ENCODE measurements around the gene SRD5A3. TPM values are rescaled to one million over a fixed set of nuclear protein-coding genes. Genes with fewer than 3 reads are reported as not detected.

Gene SRD5A3
- 7.3 and 9.9 TPM in 2 replicates for total RNA-seq (2021)
- Bru-seq, nascent RNA, result percentile 43 among the genes with signal in this experiment
- percentile 44 among the genes with signal in this experiment for BruChase-seq, experiment 1, labeled RNA remaining after a 2-hour chase
- percentile 49 among the genes with signal in this experiment for BruChase-seq, experiment 2, labeled RNA remaining after a 6-hour chase
- long read RNA-seq, full-length matches to known transcripts, result 23 of 31 reads
- long read RNA-seq, partial matches to known transcripts, result 0 of 31 reads
- long read RNA-seq, other reads (novel, unspliced or antisense), result 8 of 31 reads

DNA sequence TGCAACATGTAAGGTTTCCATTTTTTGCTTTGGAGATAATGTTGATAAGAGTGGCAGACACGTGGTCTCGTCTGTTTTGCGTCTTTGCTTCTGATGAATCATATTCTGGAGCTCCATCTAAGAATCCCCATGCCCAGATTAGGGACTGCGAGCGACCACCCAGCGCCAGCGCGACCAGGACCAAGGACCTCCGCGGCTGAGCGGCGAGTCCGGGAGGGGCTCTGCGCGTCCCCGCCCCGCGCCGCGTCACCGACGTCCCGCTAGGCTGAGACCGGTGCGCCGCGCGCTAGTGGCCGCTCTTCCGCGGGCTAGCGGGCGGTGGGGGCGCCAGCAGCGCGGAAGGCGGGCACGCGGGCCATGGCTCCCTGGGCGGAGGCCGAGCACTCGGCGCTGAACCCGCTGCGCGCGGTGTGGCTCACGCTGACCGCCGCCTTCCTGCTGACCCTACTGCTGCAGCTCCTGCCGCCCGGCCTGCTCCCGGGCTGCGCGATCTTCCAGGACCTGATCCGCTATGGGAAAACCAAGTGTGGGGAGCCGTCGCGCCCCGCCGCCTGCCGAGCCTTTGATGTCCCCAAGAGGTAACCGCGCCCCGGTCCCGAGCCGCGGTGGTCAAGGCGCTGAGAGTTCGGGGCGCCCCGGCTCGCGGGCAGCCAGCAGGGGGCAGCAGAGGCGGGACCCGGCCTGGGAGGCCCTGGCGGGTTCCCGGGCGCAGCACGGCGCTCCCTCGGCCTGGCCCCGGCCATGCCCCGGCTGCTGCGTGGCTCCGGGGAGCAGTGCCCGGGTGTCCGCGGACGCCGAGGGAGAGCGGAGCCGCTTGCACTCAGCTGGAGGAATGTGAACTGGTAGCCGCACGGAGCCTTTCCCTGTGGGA, at the start of gene SRD5A3:
SRD5A3 (plus strand) TSS at position 263 of the 871 bp plus-strand sequence; CDS start at position 358, 95 bp downstream.
- DNase-seq, result peak; percentile 52 to 86
- CTCF ChIA-PET, result interaction anchor here (0.5 to 1.5 kb wide), 7 partner anchors 49 to 1618 kb away, joined by 3 to 6 read pairs (median 5); partner anchors contain the start of gene TMEM165
- peak within 1 kb of the TSS; percentile 58 for H3K27ac ChIP-seq

DNA sequence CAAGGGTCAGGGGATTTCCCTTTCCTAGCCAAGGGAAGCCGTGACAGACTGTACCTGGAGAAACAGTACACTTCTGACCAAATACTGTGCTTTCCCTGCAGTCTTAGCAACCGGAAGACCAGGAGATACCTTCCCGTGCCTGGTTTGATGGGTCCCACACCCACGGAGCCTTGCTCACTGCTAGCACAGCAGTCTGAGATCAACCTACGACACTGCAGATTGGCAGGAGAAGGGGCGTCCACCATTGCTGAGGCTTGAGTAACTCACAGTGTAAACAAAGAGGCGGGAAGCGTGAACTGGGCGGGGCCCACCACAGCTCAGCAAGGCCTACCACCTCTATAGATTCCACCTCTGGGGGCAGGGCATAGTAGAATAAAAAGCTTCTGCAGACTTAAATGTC, 48.7 kb upstream of the SRD5A3 start:
- no peaks in the 10 kb centered on the region; the same call in 1 of the 2 replicates for H3K9me3 ChIP-seq (ENCODE audit: insufficient read depth, low read depth)
- no peaks in the 10 kb centered on the region for H3K36me3 ChIP-seq (ENCODE audit: low read depth)
- no peaks in the 10 kb centered on the region for H3K79me2 ChIP-seq (ENCODE audit: low read depth)
- intact Hi-C loops (cut with micrococcal nuclease; ENCODE audit: unreplicated experiment), result no loop called here
- ChIA-PET POLR2A (ENCODE audit: unreplicated experiment) (no interaction called here), CTCF (no interaction called here)
- peak overlapping the region; percentile 38; the same call in 1 of the 2 replicates for H3K4me3 ChIP-seq
- peak overlapping the region; percentile 54 for H3K4me2 ChIP-seq
- DNase-seq, result peak; percentile 70 to 76
- 0 out of 2 replicates have a peak, but pooled peaks cover 4% of the 10 kb centered on the region for H3K4me1 ChIP-seq (replicated peaks; ENCODE audit: insufficient read depth)
- no peaks in the 10 kb centered on the region for H3K9me2 ChIP-seq (ENCODE audit: insufficient read depth)
- BruUV-seq (replicated peaks), result no TSS peak
- H3K27ac ChIP-seq, result no peak overlapping the region
- peak overlapping the region; percentile 79; the same call in 1 of the 2 replicates for H2AFZ ChIP-seq
- H4K20me1 ChIP-seq (ENCODE audit: insufficient read depth), result no peaks in the 10 kb centered on the region
- H3K27me3 ChIP-seq (ENCODE audit: insufficient read depth, low read depth), result no peaks in the 10 kb centered on the region
- no peaks in the 10 kb centered on the region; the same call in 1 of the 2 replicates for H3F3A ChIP-seq (ENCODE audit: insufficient read depth, low read depth)
- no peak for TF ChIP-seq EZH2 (IDR thresholded peaks at IDR 0.05; ENCODE audit: low read depth)
- TF ChIP-seq, protein P1, sequence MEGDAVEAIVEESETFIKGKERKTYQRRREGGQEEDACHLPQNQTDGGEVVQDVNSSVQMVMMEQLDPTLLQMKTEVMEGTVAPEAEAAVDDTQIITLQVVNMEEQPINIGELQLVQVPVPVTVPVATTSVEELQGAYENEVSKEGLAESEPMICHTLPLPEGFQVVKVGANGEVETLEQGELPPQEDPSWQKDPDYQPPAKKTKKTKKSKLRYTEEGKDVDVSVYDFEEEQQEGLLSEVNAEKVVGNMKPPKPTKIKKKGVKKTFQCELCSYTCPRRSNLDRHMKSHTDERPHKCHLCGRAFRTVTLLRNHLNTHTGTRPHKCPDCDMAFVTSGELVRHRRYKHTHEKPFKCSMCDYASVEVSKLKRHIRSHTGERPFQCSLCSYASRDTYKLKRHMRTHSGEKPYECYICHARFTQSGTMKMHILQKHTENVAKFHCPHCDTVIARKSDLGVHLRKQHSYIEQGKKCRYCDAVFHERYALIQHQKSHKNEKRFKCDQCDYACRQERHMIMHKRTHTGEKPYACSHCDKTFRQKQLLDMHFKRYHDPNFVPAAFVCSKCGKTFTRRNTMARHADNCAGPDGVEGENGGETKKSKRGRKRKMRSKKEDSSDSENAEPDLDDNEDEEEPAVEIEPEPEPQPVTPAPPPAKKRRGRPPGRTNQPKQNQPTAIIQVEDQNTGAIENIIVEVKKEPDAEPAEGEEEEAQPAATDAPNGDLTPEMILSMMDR (conservative IDR thresholded peaks at IDR 0.05), result no peak

More for the DNA sequence above, at the start of gene SRD5A3:
- Histone ChIP-seq H3K36me3 (ENCODE audit: low read depth) (no peaks in the 10 kb centered on the region), H3K27me3 (ENCODE audit: insufficient read depth, low read depth) (no peaks in the 10 kb centered on the region), H3K4me1 (replicated peaks; ENCODE audit: insufficient read depth) (peaks cover 27% of the 10 kb centered on the region), H3K4me3 (peak within 1 kb of the TSS; percentile 64), H2AFZ (peak within 1 kb of the TSS; percentile 87), H3K9me3 (ENCODE audit: insufficient read depth, low read depth) (no peaks in the 10 kb centered on the region), H3K79me2 (ENCODE audit: low read depth) (no peaks in the 10 kb centered on the region; the same call in 1 of the 2 replicates), H4K20me1 (ENCODE audit: insufficient read depth) (no peaks in the 10 kb centered on the region), H3K4me2 (peak within 1 kb of the TSS; percentile 78), H3F3A (ENCODE audit: insufficient read depth, low read depth) (no peaks in the 10 kb centered on the region), H3K9me2 (ENCODE audit: insufficient read depth) (no peaks in the 10 kb centered on the region)
- BruUV-seq (replicated peaks), result no TSS peak
- TF ChIP-seq, protein P1 (conservative IDR thresholded peaks at IDR 0.05), result peak; percentile 76
- TF ChIP-seq EZH2 (IDR thresholded peaks at IDR 0.05; ENCODE audit: low read depth), result no peak
- POLR2A ChIA-PET (ENCODE audit: unreplicated experiment), result interaction anchor here (0.6 to 0.7 kb wide), 2 partner anchors 357 to 667 kb away, joined by 4 to 32 read pairs; no protein-coding TSS in a partner anchor
- intact Hi-C loops (cut with micrococcal nuclease; ENCODE audit: unreplicated experiment), result loop anchor here (1.0 to 10.0 kb wide), 3 partner anchors 52 to 199 kb away; partner anchors contain the start of gene CLOCK

DNA sequence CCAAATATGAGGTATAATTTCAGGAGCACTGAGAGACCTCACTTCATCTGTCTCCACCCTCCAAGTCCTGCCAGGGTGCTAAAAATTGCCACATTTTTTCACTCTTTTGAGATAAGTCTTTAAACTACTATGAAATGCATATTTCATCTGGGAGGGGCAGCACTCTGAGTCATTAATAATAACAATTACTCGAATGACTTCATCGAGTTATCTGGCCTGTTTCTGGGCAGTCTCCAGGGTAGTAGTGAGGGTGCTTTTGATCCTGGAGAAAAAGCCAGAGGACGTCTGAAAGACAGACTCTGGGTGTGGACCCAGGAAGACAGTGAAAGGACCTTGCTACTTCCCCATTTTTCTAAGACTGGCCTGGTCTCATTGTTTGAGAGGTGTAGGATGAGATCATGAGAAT, 42.3 kb upstream of the SRD5A3 start:
- Histone ChIP-seq H3F3A (ENCODE audit: insufficient read depth, low read depth) (peaks cover 7% of the 10 kb centered on the region; the same call in 1 of the 2 replicates), H2AFZ (no peak overlapping the region), H3K27ac (peak overlapping the region; percentile 61), H3K9me3 (ENCODE audit: insufficient read depth, low read depth) (no peaks in the 10 kb centered on the region), H3K27me3 (ENCODE audit: insufficient read depth, low read depth) (no peaks in the 10 kb centered on the region), H3K9me2 (ENCODE audit: insufficient read depth) (no peaks in the 10 kb centered on the region), H3K4me3 (no peak overlapping the region), H4K20me1 (ENCODE audit: insufficient read depth) (no peaks in the 10 kb centered on the region), H3K4me1 (replicated peaks; ENCODE audit: insufficient read depth) (peaks cover 14% of the 10 kb centered on the region), H3K79me2 (ENCODE audit: low read depth) (no peaks in the 10 kb centered on the region), H3K36me3 (ENCODE audit: low read depth) (no peaks in the 10 kb centered on the region), H3K4me2 (peak overlapping the region; percentile 42; the same call in 1 of the 2 replicates)
- intact Hi-C loops (cut with micrococcal nuclease; ENCODE audit: unreplicated experiment), result loop anchor here (5.0 kb wide), 2 partner anchors 121 to 429 kb away; no protein-coding TSS in a partner anchor
- no TSS peak for BruUV-seq (replicated peaks)
- DNase-seq, result peak; percentile 52 to 80
- ChIA-PET POLR2A (ENCODE audit: unreplicated experiment) (no interaction called here), CTCF (interaction anchor here (0.6 kb wide), 1 partner anchor 146 kb away, joined by 8 read pairs; no protein-coding TSS in a partner anchor)
- TF ChIP-seq, protein P1 (conservative IDR thresholded peaks at IDR 0.05), result no peak
- TF ChIP-seq EZH2 (IDR thresholded peaks at IDR 0.05; ENCODE audit: low read depth), result no peak
